ENCODE results near the gene TULP1.

Gene TULP1

DNA sequence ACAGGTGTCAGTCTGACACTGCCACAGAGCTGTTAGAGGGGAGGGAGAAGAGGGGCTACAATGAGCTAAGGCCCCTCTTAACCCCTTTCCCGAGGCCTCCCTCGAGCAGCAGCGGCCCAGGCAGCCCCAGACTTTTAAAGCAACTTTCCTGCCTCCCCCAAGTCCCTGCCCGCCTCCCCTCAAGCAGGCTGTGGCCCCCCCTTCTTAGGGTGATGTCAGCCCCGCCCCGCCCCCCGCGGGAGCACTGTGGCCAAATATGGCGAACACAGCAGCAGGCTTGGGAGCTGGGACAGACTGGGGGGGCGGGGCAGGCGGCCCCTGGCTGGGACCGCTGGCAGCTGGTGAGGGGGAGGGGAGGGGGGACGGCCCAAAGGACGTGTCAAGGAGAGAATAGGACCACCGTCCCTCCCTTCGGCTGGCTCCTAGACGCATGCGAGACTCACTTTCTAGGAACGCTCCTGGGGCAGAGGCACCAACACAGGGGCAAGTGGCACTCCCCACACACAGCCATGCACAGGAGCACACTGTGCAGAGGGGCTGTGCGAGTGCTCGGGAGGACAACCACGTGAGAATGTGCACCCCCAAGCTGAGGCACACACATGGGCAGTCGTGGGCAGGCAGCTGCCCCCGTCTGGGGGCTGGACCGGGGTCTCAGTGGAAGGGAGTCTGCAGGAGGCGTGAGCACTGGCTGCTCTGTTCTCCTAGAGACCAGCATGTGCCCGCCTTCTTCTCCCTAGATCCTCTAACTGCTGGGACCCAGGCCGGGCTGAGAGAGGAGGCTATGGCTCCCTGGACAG, 22.5 kb downstream of the TULP1 start:
- H3K36me3 ChIP-seq (ENCODE audit: control insufficient read depth, insufficient read depth, low read length): peaks cover 18% of the 10 kb centered on the region
- H3K27ac ChIP-seq (ENCODE audit: low read depth, low read length, severe bottlenecking): peak overlapping the region; percentile 67
- H3K4me1 ChIP-seq (ENCODE audit: control insufficient read depth, insufficient read depth, low read length, poor library complexity, severe bottlenecking): peaks cover 91% of the 10 kb centered on the region
- no peaks in the 10 kb centered on the region for H3K9me3 ChIP-seq (ENCODE audit: control insufficient read depth, low read length)
- H3K4me3 ChIP-seq (ENCODE audit: extremely low read depth, insufficient read depth, low read length, poor library complexity, severe bottlenecking): peak overlapping the region; percentile 18
- 2 to 12% methylated on average over 10 to 12 of the region's 28 CpGs for WGBS, 2 experiments (ENCODE audit: insufficient coverage in 2 of 2)

DNA sequence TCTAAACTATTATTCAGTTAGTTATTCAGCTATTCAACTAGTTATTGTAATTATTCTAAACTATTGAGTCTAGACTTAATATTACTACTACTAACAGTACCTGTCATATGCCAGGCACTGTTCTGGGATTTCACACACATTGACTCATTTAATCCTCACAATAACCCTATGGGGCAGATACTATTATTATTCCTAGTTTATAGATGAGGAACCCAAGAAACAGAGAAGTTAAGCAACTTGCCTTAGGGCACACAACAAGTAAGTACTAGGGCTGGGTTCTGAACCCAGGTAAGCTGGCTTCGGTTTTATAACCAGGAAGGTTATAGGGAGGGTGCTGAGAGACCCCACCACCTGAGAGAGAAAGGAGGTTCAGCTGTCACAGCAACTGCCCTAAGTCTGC, 23.6 kb downstream of the TULP1 start:
- H3K4me1 ChIP-seq (ENCODE audit: control insufficient read depth, insufficient read depth, low read length, poor library complexity, severe bottlenecking): peaks cover 89% of the 10 kb centered on the region

DNA sequence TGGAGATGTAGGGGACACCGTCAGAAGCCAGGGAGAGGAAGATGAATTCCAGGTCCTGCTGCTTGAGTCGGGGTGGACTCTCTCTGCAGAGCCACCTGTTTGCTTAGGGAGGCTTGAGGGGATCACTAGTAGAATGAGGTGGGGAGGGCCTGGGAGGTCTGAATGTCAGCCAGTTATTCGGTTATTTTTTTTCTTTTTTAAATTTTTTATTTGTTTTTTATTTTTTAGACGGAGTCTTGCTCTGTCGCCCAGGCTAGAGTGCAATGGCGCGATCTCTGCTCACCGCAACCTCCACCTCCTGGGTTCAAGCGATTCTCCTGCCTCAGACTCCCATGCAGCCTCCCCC, 24.2 kb downstream of the TULP1 start:
- H3K36me3 ChIP-seq (ENCODE audit: control insufficient read depth, insufficient read depth, low read length): peaks cover 28% of the 10 kb centered on the region
- no peak overlapping the region for H3K4me3 ChIP-seq (ENCODE audit: extremely low read depth, insufficient read depth, low read length, poor library complexity, severe bottlenecking)
- peaks cover 84% of the 10 kb centered on the region for H3K4me1 ChIP-seq (ENCODE audit: control insufficient read depth, insufficient read depth, low read length, poor library complexity, severe bottlenecking)
- H3K9me3 ChIP-seq (ENCODE audit: control insufficient read depth, low read length): no peaks in the 10 kb centered on the region
- H3K27ac ChIP-seq (ENCODE audit: low read depth, low read length, severe bottlenecking): peak overlapping the region; percentile 51
- 83 to 85% methylated on average over 7 to 8 of the region's 9 CpGs for WGBS, 2 experiments (ENCODE audit: insufficient coverage in 2 of 2)

More for the DNA sequence above, 23.6 kb downstream of the TULP1 start:
- Histone ChIP-seq H3K27ac (ENCODE audit: low read depth, low read length, severe bottlenecking) (no peak overlapping the region), H3K4me3 (ENCODE audit: extremely low read depth, insufficient read depth, low read length, poor library complexity, severe bottlenecking) (no peak overlapping the region), H3K9me3 (ENCODE audit: control insufficient read depth, low read length) (no peaks in the 10 kb centered on the region), H3K36me3 (ENCODE audit: control insufficient read depth, insufficient read depth, low read length) (peaks cover 25% of the 10 kb centered on the region)
- WGBS, 2 experiments (ENCODE audit: insufficient coverage in 2 of 2): 86% methylated on average over 1 of the region's 1 CpG; no CpG with 5 or more reads in 1 of the 2 experiments

DNA sequence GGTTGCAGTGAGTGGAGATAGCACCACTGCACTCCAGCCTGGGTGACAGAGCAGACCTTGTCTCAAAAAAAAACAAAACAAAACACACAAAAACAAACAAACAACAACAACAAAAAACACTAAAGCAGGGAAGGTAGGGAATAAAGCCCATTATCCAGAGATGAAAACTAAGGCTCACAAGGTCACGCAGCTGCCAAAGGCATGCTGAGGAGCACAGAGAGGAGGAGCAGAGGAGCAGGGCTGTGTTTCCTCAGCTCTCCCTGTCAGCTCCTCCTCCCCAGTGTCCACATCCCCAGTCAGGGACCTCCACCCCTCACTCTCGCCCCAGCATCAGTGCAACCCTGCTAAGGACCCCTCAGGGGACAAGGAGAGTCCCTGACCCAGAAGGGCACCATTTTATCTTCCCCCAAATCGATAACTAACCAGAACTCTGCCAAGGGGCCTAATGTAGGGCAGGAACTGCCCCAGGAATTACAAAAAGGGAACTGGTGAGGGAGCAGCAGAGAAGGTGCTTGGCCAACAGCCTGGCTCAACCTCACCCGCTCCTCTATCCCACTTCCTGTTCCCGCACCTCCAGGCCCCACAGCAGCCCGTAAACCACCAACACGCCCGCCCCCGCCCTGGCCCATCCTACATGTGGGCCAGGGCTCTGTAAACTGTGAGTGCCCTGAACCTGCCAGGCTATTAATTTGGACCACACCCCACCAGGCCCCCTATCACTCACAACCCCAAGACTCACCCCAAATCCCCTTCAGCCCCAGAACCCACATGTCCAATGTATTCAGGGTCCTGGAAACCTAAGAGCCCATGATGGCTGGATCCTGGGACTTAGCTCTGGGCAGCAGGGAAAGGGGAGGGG, 24.8 kb downstream of the TULP1 start:
- H3K4me3 ChIP-seq (ENCODE audit: extremely low read depth, insufficient read depth, low read length, poor library complexity, severe bottlenecking): no peak overlapping the region
- H3K27ac ChIP-seq (ENCODE audit: low read depth, low read length, severe bottlenecking): peak overlapping the region; percentile 59
- 56 to 81% methylated on average over 4 to 7 of the region's 9 CpGs for WGBS, 2 experiments (ENCODE audit: insufficient coverage in 2 of 2)
- H3K36me3 ChIP-seq (ENCODE audit: control insufficient read depth, insufficient read depth, low read length): peaks cover 28% of the 10 kb centered on the region
- H3K9me3 ChIP-seq (ENCODE audit: control insufficient read depth, low read length): no peaks in the 10 kb centered on the region
- peaks cover 78% of the 10 kb centered on the region for H3K4me1 ChIP-seq (ENCODE audit: control insufficient read depth, insufficient read depth, low read length, poor library complexity, severe bottlenecking)

DNA sequence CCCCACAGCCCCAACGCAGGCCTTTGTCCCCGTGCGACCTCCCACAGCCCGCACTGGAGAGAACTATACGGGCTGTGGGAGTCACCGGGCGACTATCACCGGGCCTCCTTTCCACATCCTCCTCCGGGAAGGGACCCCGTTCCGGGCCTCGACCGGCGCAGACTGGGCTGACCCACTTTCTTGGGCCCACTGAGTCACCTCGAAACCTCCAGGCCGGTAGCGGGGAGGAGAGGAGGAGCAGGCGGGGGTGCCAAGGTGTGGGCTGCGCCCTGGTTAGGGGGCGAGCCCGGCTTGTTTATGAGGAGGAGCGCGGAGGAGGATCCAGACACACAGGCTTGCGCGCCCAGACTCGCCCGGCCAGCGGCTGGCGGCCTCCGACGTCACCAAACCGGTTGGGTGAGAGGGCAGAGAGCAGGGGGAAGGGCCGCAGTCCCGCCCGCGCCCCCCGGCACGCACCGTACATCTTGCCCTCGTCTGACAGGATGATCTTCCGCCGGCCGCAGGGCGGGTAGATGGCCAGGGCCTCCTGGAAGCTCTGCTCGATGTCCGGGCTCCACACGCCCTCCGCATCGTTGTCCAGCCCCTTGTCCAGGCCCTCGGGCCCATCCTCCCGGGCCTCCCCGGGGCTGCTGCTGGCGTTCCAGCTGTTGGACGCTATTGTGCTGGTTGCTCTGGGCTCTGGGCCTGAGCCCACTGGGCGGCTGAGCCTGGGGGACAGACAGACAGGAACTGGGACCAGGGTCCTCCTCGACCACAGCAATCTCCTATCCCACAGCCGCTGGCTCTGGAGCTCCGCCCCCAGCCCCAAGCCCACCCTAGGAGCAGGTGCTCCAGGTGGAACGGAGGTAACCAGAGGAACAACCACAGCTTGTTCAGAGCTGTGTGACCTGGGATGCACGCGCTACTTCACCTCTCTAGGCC, 26.4 kb downstream of the TULP1 start:
- no peaks in the 10 kb centered on the region for H3K9me3 ChIP-seq (ENCODE audit: control insufficient read depth, low read length)
- H3K4me3 ChIP-seq (ENCODE audit: extremely low read depth, insufficient read depth, low read length, poor library complexity, severe bottlenecking): no peak overlapping the region
- peaks cover 62% of the 10 kb centered on the region for H3K4me1 ChIP-seq (ENCODE audit: control insufficient read depth, insufficient read depth, low read length, poor library complexity, severe bottlenecking)
- peak overlapping the region; percentile 89 for H3K27ac ChIP-seq (ENCODE audit: low read depth, low read length, severe bottlenecking)
- peaks cover 42% of the 10 kb centered on the region for H3K36me3 ChIP-seq (ENCODE audit: control insufficient read depth, insufficient read depth, low read length)
- WGBS, 2 experiments (ENCODE audit: insufficient coverage in 2 of 2): 86 to 89% methylated on average over 52 to 61 of the region's 61 CpGs

- Histone ChIP-seq H3K4me1 (ENCODE audit: control insufficient read depth, insufficient read depth, low read length, poor library complexity, severe bottlenecking) (peaks cover 53% of the 10 kb centered on the region), H3K36me3 (ENCODE audit: control insufficient read depth, insufficient read depth, low read length) (peaks cover 48% of the 10 kb centered on the region), H3K4me3 (ENCODE audit: extremely low read depth, insufficient read depth, low read length, poor library complexity, severe bottlenecking) (no peak overlapping the region), H3K27ac (ENCODE audit: low read depth, low read length, severe bottlenecking) (peak overlapping the region; percentile 89), H3K9me3 (ENCODE audit: control insufficient read depth, low read length) (no peaks in the 10 kb centered on the region)
- 39 to 45% methylated on average over 10 to 11 of the region's 11 CpGs for WGBS, 2 experiments (ENCODE audit: insufficient coverage in 2 of 2)
Measured at GRCh38 chr6:35485402-35485877, 27.3 kb downstream of the TULP1 start.

DNA sequence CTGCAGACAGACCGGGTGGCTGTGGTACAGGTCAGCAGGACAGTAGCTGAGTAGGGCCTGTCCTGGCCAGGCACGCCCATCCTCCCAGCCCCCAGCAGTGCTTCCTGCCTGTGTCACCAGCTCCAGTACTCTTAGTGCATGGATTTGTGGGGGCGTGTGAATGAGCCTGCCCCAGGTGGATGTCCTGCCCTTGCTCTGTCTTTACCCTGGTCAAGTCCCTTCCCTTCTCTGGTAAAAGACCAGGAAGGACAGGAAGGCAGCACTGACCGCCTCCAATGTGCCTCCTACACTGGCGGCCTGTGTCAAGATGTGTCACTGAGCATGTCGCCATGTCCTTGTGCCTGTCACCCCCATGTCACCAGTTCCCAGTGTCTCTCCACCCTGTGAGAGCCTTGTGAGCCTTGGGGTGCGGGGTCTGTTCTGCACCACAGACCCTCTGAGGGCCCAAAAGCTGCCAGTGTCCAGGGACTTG, 27.7 kb downstream of the TULP1 start:
- H3K9me3 ChIP-seq (ENCODE audit: control insufficient read depth, low read length): no peaks in the 10 kb centered on the region
- WGBS, 2 experiments (ENCODE audit: insufficient coverage in 2 of 2): 83 to 91% methylated on average over 6 to 7 of the region's 7 CpGs

DNA sequence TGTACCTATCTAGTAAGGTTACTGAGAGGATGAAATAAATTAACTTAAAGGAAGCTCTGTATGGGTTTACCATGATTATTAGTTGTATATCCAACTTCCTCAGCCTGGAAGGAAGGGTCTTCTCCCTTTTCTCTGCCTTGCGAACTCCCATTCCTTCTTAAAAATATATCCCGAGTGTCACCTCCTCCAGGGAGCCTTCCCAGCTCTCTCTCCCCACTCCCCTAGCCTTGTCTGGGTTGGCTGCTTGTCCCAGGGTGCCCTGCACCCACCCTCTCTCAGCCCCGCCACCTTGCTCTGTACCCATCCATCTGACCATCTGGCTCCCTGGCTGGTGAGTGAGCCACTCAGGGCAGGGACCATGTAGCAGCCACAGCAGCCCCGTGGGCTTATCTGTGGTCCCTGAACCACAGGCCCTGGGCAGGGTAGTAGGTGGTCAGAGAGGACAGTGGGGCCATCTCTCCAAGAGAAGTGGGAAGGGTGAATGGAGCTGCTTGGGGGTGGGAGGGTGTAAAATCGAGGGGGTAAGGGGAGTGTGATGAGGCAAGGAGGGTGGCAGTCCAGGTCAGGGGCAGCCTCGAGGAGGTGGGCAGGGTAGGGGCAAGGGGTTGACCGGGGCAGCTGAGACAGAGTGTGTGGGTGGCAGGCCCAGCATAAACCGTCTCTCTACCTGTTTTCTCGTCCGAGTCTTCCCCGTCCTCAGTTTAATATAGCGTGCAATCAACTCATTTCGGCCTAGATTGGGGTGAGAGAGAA, 28.6 kb downstream of the TULP1 start:
- H3K4me1 ChIP-seq (ENCODE audit: control insufficient read depth, insufficient read depth, low read length, poor library complexity, severe bottlenecking): peaks cover 40% of the 10 kb centered on the region
- peak overlapping the region; percentile 89 for H3K27ac ChIP-seq (ENCODE audit: low read depth, low read length, severe bottlenecking)
- peaks cover 60% of the 10 kb centered on the region for H3K36me3 ChIP-seq (ENCODE audit: control insufficient read depth, insufficient read depth, low read length)
- H3K9me3 ChIP-seq (ENCODE audit: control insufficient read depth, low read length): no peaks in the 10 kb centered on the region
- WGBS, 2 experiments (ENCODE audit: insufficient coverage in 2 of 2): 90 to 96% methylated on average over 10 to 12 of the region's 13 CpGs
- no peak overlapping the region for H3K4me3 ChIP-seq (ENCODE audit: extremely low read depth, insufficient read depth, low read length, poor library complexity, severe bottlenecking)

More for the DNA sequence above, 27.7 kb downstream of the TULP1 start:
- Histone ChIP-seq H3K36me3 (ENCODE audit: control insufficient read depth, insufficient read depth, low read length) (peaks cover 53% of the 10 kb centered on the region), H3K4me3 (ENCODE audit: extremely low read depth, insufficient read depth, low read length, poor library complexity, severe bottlenecking) (no peak overlapping the region), H3K4me1 (ENCODE audit: control insufficient read depth, insufficient read depth, low read length, poor library complexity, severe bottlenecking) (peaks cover 48% of the 10 kb centered on the region), H3K27ac (ENCODE audit: low read depth, low read length, severe bottlenecking) (peak overlapping the region; percentile 89)

GRCh38 chr6:35483490-35483889, 29.2 kb downstream of the TULP1 start:
- H3K27ac ChIP-seq (ENCODE audit: low read depth, low read length, severe bottlenecking): no peak overlapping the region
- WGBS, 2 experiments (ENCODE audit: insufficient coverage in 2 of 2): 91 to 100% methylated on average over 1 to 3 of the region's 3 CpGs
- no peak overlapping the region for H3K4me3 ChIP-seq (ENCODE audit: extremely low read depth, insufficient read depth, low read length, poor library complexity, severe bottlenecking)
- H3K9me3 ChIP-seq (ENCODE audit: control insufficient read depth, low read length): no peaks in the 10 kb centered on the region
- peaks cover 65% of the 10 kb centered on the region for H3K36me3 ChIP-seq (ENCODE audit: control insufficient read depth, insufficient read depth, low read length)
- peaks cover 37% of the 10 kb centered on the region for H3K4me1 ChIP-seq (ENCODE audit: control insufficient read depth, insufficient read depth, low read length, poor library complexity, severe bottlenecking)

Data from mesodermal cell (in vitro differentiated cells).